Stimulated activated CD4-positive, alpha-beta T cell treated with anti-CD3 and anti-CD28 coated beads, Interleukin-1b, Interleukin-23, amount 100 ng/mL, for 4 hours (primary cell): ENCODE data around the gene PKNOX2.

Experiments
- DNase-seq, 2 donors: peaks; one replicate each; pipeline ENCODE4 v3.0.0-alpha.2; 2020; ENCODE audit warnings: low read depth in 2 of 2

The PKNOX2 gene

GRCh38 chr11:125380756-125381445 is 216.3 kb downstream of the PKNOX2 start:
- no peak for DNase-seq

GRCh38 chr11:125381499-125382044 is 217.0 kb downstream of the PKNOX2 start:
- no peak for DNase-seq

- DNase-seq = no peak
Measured at GRCh38 chr11:125382314-125382791, 217.8 kb downstream of the PKNOX2 start.

GRCh38 chr11:125382822-125383221 is 218.3 kb downstream of the PKNOX2 start:
- no peak for DNase-seq

- no peak for DNase-seq
Measured at GRCh38 chr11:125384825-125385224, 220.3 kb downstream of the PKNOX2 start.

GRCh38 chr11:125387901-125388300 is 223.3 kb downstream of the PKNOX2 start:
- DNase-seq = no peak

- DNase-seq = no peak
Measured at GRCh38 chr11:125388611-125389010, 224.1 kb downstream of the PKNOX2 start.

- no peak for DNase-seq
Measured at GRCh38 chr11:125389339-125390166, 225.0 kb downstream of the PKNOX2 start.

- DNase-seq = no peak
Measured at GRCh38 chr11:125390946-125391345, 226.4 kb downstream of the PKNOX2 start.

- no peak for DNase-seq
Measured at GRCh38 chr11:125393331-125393730, 228.8 kb downstream of the PKNOX2 start.

GRCh38 chr11:125394296-125394695 is 229.7 kb downstream of the PKNOX2 start:
- no peak for DNase-seq

- DNase-seq = no peak
Measured at GRCh38 chr11:125397421-125397820, 232.9 kb downstream of the PKNOX2 start.

- no peak for DNase-seq
Measured at GRCh38 chr11:125398475-125398874, 233.9 kb downstream of the PKNOX2 start.

- no peak for DNase-seq
Measured at GRCh38 chr11:125398994-125399640, 234.6 kb downstream of the PKNOX2 start.

- DNase-seq = no peak
Measured at GRCh38 chr11:125399945-125400344, 235.4 kb downstream of the PKNOX2 start.

GRCh38 chr11:125401235-125401634 is 236.7 kb downstream of the PKNOX2 start:
- DNase-seq = no peak

- DNase-seq = no peak
Measured at GRCh38 chr11:125401746-125402145, 237.2 kb downstream of the PKNOX2 start.

GRCh38 chr11:125402435-125402834 is 237.9 kb downstream of the PKNOX2 start:
- DNase-seq = no peak

GRCh38 chr11:125404157-125404810 is 239.7 kb downstream of the PKNOX2 start:
- DNase-seq = no peak

GRCh38 chr11:125404811-125405790 is 240.6 kb downstream of the PKNOX2 start:
- peak; percentile 58 to 60 for DNase-seq
